A549 treated with dexamethasone at 1 μM for 4 hours (cell line): ENCODE results near the gene PLEKHS1. TPM values are rescaled to one million over a fixed set of nuclear protein-coding genes. Genes with fewer than 3 reads are reported as not detected.

Source experiments
- total RNA-seq: library from RNA; stranded (reverse); fragments of 200-300 nt; extraction: Qiagen RNA extraction; gene quantifications from 5 replicates; pipeline ENCODE4 v1.2.3, GENCODE V29; 2022

PLEKHS1 gene
- 0.03 to 0.05 TPM (median 0.04 TPM) in 4 of 5 replicates, not detected in the other for total RNA-seq

GRCh38 chr10:113751181-113751732 is at the start of gene PLEKHS1:
TSS of gene PLEKHS1 (plus strand) at chr10:113751682. CDS start at chr10:113755278, 3,596 bp downstream.

Other genes with a start within 250 kb of the PLEKHS1 start
- gene HABP2, start 198.6 kb upstream of the PLEKHS1 start, total RNA-seq = 0.07 to 0.14 TPM (median 0.11 TPM) in 5 replicates
- 0.02 TPM in 1 of 5 replicates, not detected in the others for gene NRAP, start 87.6 kb upstream of the PLEKHS1 start, total RNA-seq
- 24.3 to 32.6 TPM (median 28.6 TPM) in 5 replicates for gene CASP7, start 71.8 kb upstream of the PLEKHS1 start, total RNA-seq
- 8.8 to 11.0 TPM (median 9.9 TPM) in 5 replicates for gene DCLRE1A, start 102.4 kb downstream of the PLEKHS1 start, total RNA-seq
- gene NHLRC2, start 103.0 kb downstream of the PLEKHS1 start, total RNA-seq = 4.8 to 9.2 TPM (median 7.5 TPM) in 5 replicates